ENCODE data around the gene MARCOL. TPM values are rescaled to one million over a fixed set of nuclear protein-coding genes. Genes with fewer than 3 reads are reported as not detected.
A peak's percentile ranks its signal among the peaks of the same experiment; 100 is the strongest.
"Not testable (repeated sequence)": the region's sequence is repeated elsewhere in the genome, so short reads cannot be mapped to it uniquely, and the experiment has no call there.

Gene MARCOL
- total and polyA plus RNA-seq, 10 of the 15 experiments (the other 5 are each of a cell fraction or from before 2014, with no cell fraction given) = 1.4 TPM; not detected in 9

- H3K79me2 ChIP-seq (ENCODE audit: control insufficient read depth, insufficient read depth, low read length); POLR2A ChIA-PET; H4K20me1 ChIP-seq (ENCODE audit: control insufficient read depth, insufficient read depth); RAD21 ChIA-PET (ENCODE audit: unreplicated experiment); H3K9me3 ChIP-seq (replicated peaks; ENCODE audit: control insufficient read depth, insufficient read depth, low read length); H3K27me3 ChIP-seq (replicated peaks in 1 of 2; ENCODE audit: control insufficient read depth in 2 of 2, insufficient read depth in 2 of 2, low read length in 1 of 2); CTCF ChIA-PET; H2AFZ ChIP-seq (ENCODE audit: control insufficient read depth, low read depth, low read length); intact Hi-C loops (cut with micrococcal nuclease; ENCODE audit: unreplicated experiment); DNase-seq (ENCODE audit: low read depth, low spot score); H3K4me1 ChIP-seq (ENCODE audit: control insufficient read depth, insufficient read depth, low read length); FAIRE-seq; H3K36me3 ChIP-seq (ENCODE audit: control insufficient read depth in 2 of 2, insufficient read depth in 2 of 2, low read length in 1 of 2); in situ Hi-C loops (cut with MboI); H3K4me2 ChIP-seq (ENCODE audit: control insufficient read depth, insufficient read depth); H3K9ac ChIP-seq (ENCODE audit: control insufficient read depth, insufficient read depth, low read length); H3K4me3 ChIP-seq; H3K27ac ChIP-seq (ENCODE audit: control insufficient read depth, insufficient read depth); BruUV-seq (replicated peaks); ATAC-seq: not testable (repeated sequence)
- SMC1A ChIA-PET (ENCODE audit: uncharacterized antibody, unreplicated experiment) = interaction anchor here (1.0 kb wide), 1 partner anchor 25 kb away, joined by 4 read pairs; no protein-coding TSS in a partner anchor
- 37% methylated on average over 2 of the region's 2 CpGs for WGBS (ENCODE audit: insufficient coverage, insufficient replicate concordance, low lambda C conversion rate, missing lambda C conversion rate)
Observed at GRCh38 chr5:148275129-148275528, 36.8 kb downstream of the MARCOL start.

GRCh38 chr5:148280893-148281292 is 42.6 kb downstream of the MARCOL start:
- WGBS (ENCODE audit: insufficient coverage, insufficient replicate concordance, low lambda C conversion rate, missing lambda C conversion rate) = 3% methylated on average over 5 of the region's 5 CpGs
- H3K4me3 ChIP-seq; H3K9me3 ChIP-seq (replicated peaks; ENCODE audit: control insufficient read depth, insufficient read depth, low read length); H3K27me3 ChIP-seq (replicated peaks in 1 of 2; ENCODE audit: control insufficient read depth in 2 of 2, insufficient read depth in 2 of 2, low read length in 1 of 2); intact Hi-C loops (cut with micrococcal nuclease; ENCODE audit: unreplicated experiment); H3K36me3 ChIP-seq (ENCODE audit: control insufficient read depth in 2 of 2, insufficient read depth in 2 of 2, low read length in 1 of 2); BruUV-seq (replicated peaks); H3K79me2 ChIP-seq (ENCODE audit: control insufficient read depth, insufficient read depth, low read length); H3K4me1 ChIP-seq (ENCODE audit: control insufficient read depth, insufficient read depth, low read length); H4K20me1 ChIP-seq (ENCODE audit: control insufficient read depth, insufficient read depth); FAIRE-seq; DNase-seq (ENCODE audit: low read depth, low spot score); in situ Hi-C loops (cut with MboI); H3K27ac ChIP-seq (ENCODE audit: control insufficient read depth, insufficient read depth); H3K9ac ChIP-seq (ENCODE audit: control insufficient read depth, insufficient read depth, low read length); RAD21 ChIA-PET (ENCODE audit: unreplicated experiment): not testable (repeated sequence)
- ATAC-seq = peak; percentile 51
- CTCF ChIA-PET = interaction anchor here (0.9 to 4.4 kb wide), 3 partner anchors 11 to 93 kb away, joined by 4 to 16 read pairs (median 4); no protein-coding TSS in a partner anchor
- Histone ChIP-seq H2AFZ (ENCODE audit: control insufficient read depth, low read depth, low read length) (peak overlapping the region; percentile 63), H3K4me2 (ENCODE audit: control insufficient read depth, insufficient read depth) (0 out of 2 replicates have a peak overlapping the region, but pooled peaks have one; percentile 33)
- POLR2A ChIA-PET = interaction anchor here (1.0 kb wide), 1 partner anchor 14 kb away, joined by 4 read pairs; no protein-coding TSS in a partner anchor
- SMC1A ChIA-PET (ENCODE audit: uncharacterized antibody, unreplicated experiment) = interaction anchor here (0.8 to 1.1 kb wide), 2 partner anchors 11 to 15 kb away, joined by 3 to 4 read pairs; no protein-coding TSS in a partner anchor
- TF ChIP-seq IKZF1 (conservative IDR thresholded peaks at IDR 0.05) (0 out of 2 replicates have a peak, but pooled peaks have one; percentile 8), YY1 (IDR thresholded peaks at IDR 0.05; ENCODE audit: low read depth, low read length) (peak; percentile 89), FOXK2 (IDR thresholded peaks at IDR 0.05) (peak; percentile 48), DPF2 (IDR thresholded peaks at IDR 0.05) (0 out of 2 replicates have a peak, but pooled peaks have one; percentile 24), RUNX3 (IDR thresholded peaks at IDR 0.05; ENCODE audit: low read length) (0 out of 2 replicates have a peak, but pooled peaks have one; percentile 5), RELB (IDR thresholded peaks at IDR 0.05; ENCODE audit: low read depth) (0 out of 2 replicates have a peak, but pooled peaks have one; percentile 14)

Data from GM12878 (cell line).